ENCODE measurements around the gene RANBP17.

RANBP17 gene

GRCh38 chr5:171336521-171337209 lies 474.8 kb downstream of the RANBP17 start:
- Histone ChIP-seq H3K9me3 (replicated peaks; ENCODE audit: insufficient read depth, low read length) (no peaks in the 10 kb centered on the region), H3K27ac (ENCODE audit: low read length) (no peak overlapping the region), H3K4me3 (ENCODE audit: low read length) (peak overlapping the region; percentile 61), H3K79me2 (ENCODE audit: low read length) (no peaks in the 10 kb centered on the region), H3F3A (ENCODE audit: insufficient read depth, low read length) (no peaks in the 10 kb centered on the region), H3K27me3 (replicated peaks; ENCODE audit: insufficient read depth, low read length) (no peaks in the 10 kb centered on the region), H3K9me2 (replicated peaks; ENCODE audit: insufficient read depth, low read length) (no peaks in the 10 kb centered on the region), H4K20me1 (ENCODE audit: insufficient read depth, low read length) (no peaks in the 10 kb centered on the region), H3K9ac (ENCODE audit: low read length) (peak overlapping the region; percentile 19; the same call in 1 of the 2 replicates), H3K36me3 (replicated peaks; ENCODE audit: insufficient read depth, low read length) (no peaks in the 10 kb centered on the region), H3K4me1 (ENCODE audit: low read length) (peaks cover 7% of the 10 kb centered on the region; the same call in 1 of the 2 replicates), H3K4me2 (ENCODE audit: low read depth, low read length) (peak overlapping the region; percentile 53), H2AFZ (ENCODE audit: low read length) (peak overlapping the region; percentile 76)
- peak; percentile 55 for DNase-seq
- TF ChIP-seq CTCF (IDR thresholded peaks at IDR 0.05; ENCODE audit: low read length) (peak; percentile 69), EZH2phosphoT487 (IDR thresholded peaks at IDR 0.05; ENCODE audit: low read length) (no peak)

- H3K4me1 ChIP-seq (ENCODE audit: low read length): peaks cover 7% of the 10 kb centered on the region; the same call in 1 of the 2 replicates
- H3K9me3 ChIP-seq (replicated peaks; ENCODE audit: insufficient read depth, low read length): no peaks in the 10 kb centered on the region
- H2AFZ ChIP-seq (ENCODE audit: low read length): peak overlapping the region; percentile 76; the same call in 1 of the 2 replicates
- peak overlapping the region; percentile 61 for H3K4me3 ChIP-seq (ENCODE audit: low read length)
- H3K9ac ChIP-seq (ENCODE audit: low read length): peak overlapping the region; percentile 19; the same call in 1 of the 2 replicates
- H3K27ac ChIP-seq (ENCODE audit: low read length): no peak overlapping the region
- H3K79me2 ChIP-seq (ENCODE audit: low read length): no peaks in the 10 kb centered on the region
- no peak for TF ChIP-seq CTCF (IDR thresholded peaks at IDR 0.05; ENCODE audit: low read length)
- TF ChIP-seq EZH2phosphoT487 (IDR thresholded peaks at IDR 0.05; ENCODE audit: low read length): no peak
- no peak for TF ChIP-seq EZH2 (optimal IDR thresholded peaks at IDR 0.05; ENCODE audit: low read depth, low read length)
- H3K4me2 ChIP-seq (ENCODE audit: low read depth, low read length): peak overlapping the region; percentile 53
- H4K20me1 ChIP-seq (ENCODE audit: insufficient read depth, low read length): no peaks in the 10 kb centered on the region
- H3F3A ChIP-seq (ENCODE audit: insufficient read depth, low read length): no peaks in the 10 kb centered on the region
- no peak for DNase-seq
- no peaks in the 10 kb centered on the region for H3K27me3 ChIP-seq (replicated peaks; ENCODE audit: insufficient read depth, low read length)
- H3K36me3 ChIP-seq (replicated peaks; ENCODE audit: insufficient read depth, low read length): no peaks in the 10 kb centered on the region
- H3K9me2 ChIP-seq (replicated peaks; ENCODE audit: insufficient read depth, low read length): no peaks in the 10 kb centered on the region
Measured at GRCh38 chr5:171337210-171337569, 475.4 kb downstream of the RANBP17 start.

GRCh38 chr5:171340042-171340441 lies 478.2 kb downstream of the RANBP17 start:
- no peak overlapping the region for H2AFZ ChIP-seq (ENCODE audit: low read length)
- H3K27me3 ChIP-seq (replicated peaks; ENCODE audit: insufficient read depth, low read length): no peaks in the 10 kb centered on the region
- no peaks in the 10 kb centered on the region for H3K9me2 ChIP-seq (replicated peaks; ENCODE audit: insufficient read depth, low read length)
- peaks cover 7% of the 10 kb centered on the region; the same call in 1 of the 2 replicates for H3K4me1 ChIP-seq (ENCODE audit: low read length)
- no peaks in the 10 kb centered on the region for H3K9me3 ChIP-seq (replicated peaks; ENCODE audit: insufficient read depth, low read length)
- no peaks in the 10 kb centered on the region for H4K20me1 ChIP-seq (ENCODE audit: insufficient read depth, low read length)
- no peak overlapping the region for H3K4me3 ChIP-seq (ENCODE audit: low read length)
- H3F3A ChIP-seq (ENCODE audit: insufficient read depth, low read length): no peaks in the 10 kb centered on the region
- H3K36me3 ChIP-seq (replicated peaks; ENCODE audit: insufficient read depth, low read length): no peaks in the 10 kb centered on the region
- no peaks in the 10 kb centered on the region for H3K79me2 ChIP-seq (ENCODE audit: low read length)
- H3K27ac ChIP-seq (ENCODE audit: low read length): no peak overlapping the region
- H3K4me2 ChIP-seq (ENCODE audit: low read depth, low read length): no peak overlapping the region
- TF ChIP-seq CTCF (IDR thresholded peaks at IDR 0.05; ENCODE audit: low read length) (no peak), EZH2phosphoT487 (IDR thresholded peaks at IDR 0.05; ENCODE audit: low read length) (no peak), EZH2 (optimal IDR thresholded peaks at IDR 0.05; ENCODE audit: low read depth, low read length) (no peak)
- DNase-seq: no peak
- no peak overlapping the region for H3K9ac ChIP-seq (ENCODE audit: low read length)

Measured in MM.1S (cell line).